ENCODE measurements around the gene VSTM4. TPM values are rescaled to one million over a fixed set of nuclear protein-coding genes. Genes with fewer than 3 reads are reported as not detected.

Gene VSTM4
- total and polyA plus RNA-seq, 3 experiments from 2014 or later, result 0.07 to 0.09 TPM; not detected in 1

- no peaks in the 10 kb centered on the region for H3K36me3 Mint-ChIP-seq
- no peak overlapping the region for H3K4me3 ChIP-seq (ENCODE audit: low read length)
Observed at GRCh38 chr10:49160110-49160509, 44.8 kb upstream of the VSTM4 start.

GRCh38 chr10:49158915-49159314, 43.6 kb upstream of the VSTM4 start:
- no peak for DNase-seq
- H3K4me1 Mint-ChIP-seq, result peaks cover 6 to 13% (median 11%) of the 10 kb centered on the region in 3 donors
- Histone ChIP-seq H3K4me3 (ENCODE audit: low read length) (no peak overlapping the region), H3K9me3 (ENCODE audit: low read length) (no peaks in the 10 kb centered on the region), H3K4me1 (ENCODE audit: insufficient read depth, low read length) (no peaks in the 10 kb centered on the region), H3K36me3 (ENCODE audit: insufficient read depth, low read length) (no peaks in the 10 kb centered on the region), H3K27ac (ENCODE audit: low read depth, low read length) (no peak overlapping the region), H3K27me3 (ENCODE audit: insufficient read depth, low read length, poor library complexity, severe bottlenecking) (no peaks in the 10 kb centered on the region)
- POLR2A ChIA-PET, result no interaction called here
- no peaks in the 10 kb centered on the region for H3K9me3 Mint-ChIP-seq
- H3K36me3 Mint-ChIP-seq, result no peaks in the 10 kb centered on the region
- H3K27me3 Mint-ChIP-seq, result peaks cover 0 to 10% of the 10 kb centered on the region in 2 donors
- H3K27ac Mint-ChIP-seq, result no peak overlapping the region
- H3K4me3 Mint-ChIP-seq, result no peak overlapping the region
- CTCF ChIA-PET, result interaction anchor here (1.2 kb wide), 1 partner anchor 14 kb away, joined by 3 read pairs; no protein-coding TSS in a partner anchor

More at GRCh38 chr10:49160110-49160509, 44.8 kb upstream of the VSTM4 start:
- H3K36me3 ChIP-seq (ENCODE audit: insufficient read depth, low read length), result no peaks in the 10 kb centered on the region
- no peak for DNase-seq
- H3K27me3 ChIP-seq (ENCODE audit: insufficient read depth, low read length, poor library complexity, severe bottlenecking), result no peaks in the 10 kb centered on the region
- Mint-ChIP-seq H3K27ac (no peak overlapping the region), H3K4me1 (peaks cover 13 to 21% (median 19%) of the 10 kb centered on the region in 3 donors), H3K9me3 (peaks cover 0 to 3% (median 0%) of the 10 kb centered on the region in 5 donors), H3K27me3 (peaks cover 0 to 4% of the 10 kb centered on the region in 2 donors), H3K4me3 (no peak overlapping the region)
- no peaks in the 10 kb centered on the region for H3K9me3 ChIP-seq (ENCODE audit: low read length)
- no peaks in the 10 kb centered on the region for H3K4me1 ChIP-seq (ENCODE audit: insufficient read depth, low read length)
- ChIA-PET CTCF (interaction anchor here (1.2 kb wide), 1 partner anchor 13 kb away, joined by 3 read pairs; no protein-coding TSS in a partner anchor), POLR2A (no interaction called here)
- H3K27ac ChIP-seq (ENCODE audit: low read depth, low read length), result no peak overlapping the region

- Histone ChIP-seq H3K27ac (ENCODE audit: low read depth, low read length) (no peak overlapping the region), H3K36me3 (ENCODE audit: insufficient read depth, low read length) (no peaks in the 10 kb centered on the region), H3K4me1 (ENCODE audit: insufficient read depth, low read length) (no peaks in the 10 kb centered on the region), H3K9me3 (ENCODE audit: low read length) (no peaks in the 10 kb centered on the region), H3K4me3 (ENCODE audit: low read length) (no peak overlapping the region), H3K27me3 (ENCODE audit: insufficient read depth, low read length, poor library complexity, severe bottlenecking) (no peaks in the 10 kb centered on the region)
- Mint-ChIP-seq H3K36me3 (no peaks in the 10 kb centered on the region), H3K4me1 (peaks cover 6 to 13% (median 11%) of the 10 kb centered on the region in 3 donors), H3K27ac (no peak overlapping the region), H3K27me3 (peaks cover 0 to 12% of the 10 kb centered on the region in 2 donors), H3K9me3 (no peaks in the 10 kb centered on the region), H3K4me3 (peak overlapping the region in 1 of 7 donors; percentile 36)
- ChIA-PET POLR2A (no interaction called here), CTCF (no interaction called here)
- DNase-seq, result no peak
Observed at GRCh38 chr10:49158404-49158803, 43.1 kb upstream of the VSTM4 start.

GRCh38 chr10:49157229-49157628, 41.9 kb upstream of the VSTM4 start:
- ChIA-PET CTCF (no interaction called here), POLR2A (no interaction called here)
- H3K36me3 ChIP-seq (ENCODE audit: insufficient read depth, low read length), result no peaks in the 10 kb centered on the region
- Mint-ChIP-seq H3K27me3 (peaks cover 0 to 18% of the 10 kb centered on the region in 2 donors), H3K4me1 (peaks cover 6 to 13% (median 11%) of the 10 kb centered on the region in 3 donors), H3K9me3 (no peaks in the 10 kb centered on the region), H3K27ac (peak overlapping the region in 2 of 8 donors; percentile 18 to 42), H3K4me3 (peak overlapping the region in 2 of 7 donors; percentile 12 to 51), H3K36me3 (no peaks in the 10 kb centered on the region)
- no peak overlapping the region for H3K27ac ChIP-seq (ENCODE audit: low read depth, low read length)
- H3K4me1 ChIP-seq (ENCODE audit: insufficient read depth, low read length), result no peaks in the 10 kb centered on the region
- DNase-seq, result no peak
- H3K27me3 ChIP-seq (ENCODE audit: insufficient read depth, low read length, poor library complexity, severe bottlenecking), result no peaks in the 10 kb centered on the region
- H3K4me3 ChIP-seq (ENCODE audit: low read length), result no peak overlapping the region
- no peaks in the 10 kb centered on the region for H3K9me3 ChIP-seq (ENCODE audit: low read length)

GRCh38 chr10:49154641-49155040, 39.3 kb upstream of the VSTM4 start:
- no peak overlapping the region for H3K4me3 ChIP-seq (ENCODE audit: low read length)
- H3K4me1 ChIP-seq (ENCODE audit: insufficient read depth, low read length), result no peaks in the 10 kb centered on the region
- peaks cover 4 to 18% of the 10 kb centered on the region in 2 donors for H3K27me3 Mint-ChIP-seq
- no peak overlapping the region for H3K27ac Mint-ChIP-seq
- H3K9me3 Mint-ChIP-seq, result no peaks in the 10 kb centered on the region
- no peaks in the 10 kb centered on the region for H3K36me3 Mint-ChIP-seq
- no peaks in the 10 kb centered on the region for H3K36me3 ChIP-seq (ENCODE audit: insufficient read depth, low read length)
- CTCF ChIA-PET, result no interaction called here
- no peaks in the 10 kb centered on the region for H3K9me3 ChIP-seq (ENCODE audit: low read length)
- H3K27me3 ChIP-seq (ENCODE audit: insufficient read depth, low read length, poor library complexity, severe bottlenecking), result no peaks in the 10 kb centered on the region
- no peak overlapping the region for H3K4me3 Mint-ChIP-seq
- peaks cover 6 to 13% (median 11%) of the 10 kb centered on the region in 3 donors for H3K4me1 Mint-ChIP-seq
- POLR2A ChIA-PET, result no interaction called here
- DNase-seq, result no peak
- H3K27ac ChIP-seq (ENCODE audit: low read depth, low read length), result no peak overlapping the region

GRCh38 chr10:49153971-49154370, 38.6 kb upstream of the VSTM4 start:
- no peak overlapping the region for H3K27ac ChIP-seq (ENCODE audit: low read depth, low read length)
- ChIA-PET POLR2A (no interaction called here), CTCF (no interaction called here)
- H3K36me3 Mint-ChIP-seq, result no peaks in the 10 kb centered on the region
- no peaks in the 10 kb centered on the region for H3K36me3 ChIP-seq (ENCODE audit: insufficient read depth, low read length)
- peaks cover 4 to 18% of the 10 kb centered on the region in 2 donors for H3K27me3 Mint-ChIP-seq
- DNase-seq, result no peak
- no peak overlapping the region for H3K4me3 ChIP-seq (ENCODE audit: low read length)
- H3K27me3 ChIP-seq (ENCODE audit: insufficient read depth, low read length, poor library complexity, severe bottlenecking), result no peaks in the 10 kb centered on the region
- no peaks in the 10 kb centered on the region for H3K4me1 ChIP-seq (ENCODE audit: insufficient read depth, low read length)
- no peaks in the 10 kb centered on the region for H3K9me3 Mint-ChIP-seq
- H3K4me3 Mint-ChIP-seq, result no peak overlapping the region
- H3K9me3 ChIP-seq (ENCODE audit: low read length), result no peaks in the 10 kb centered on the region
- peak overlapping the region in 1 of 8 donors; percentile 34 for H3K27ac Mint-ChIP-seq
- peaks cover 6 to 13% (median 11%) of the 10 kb centered on the region in 3 donors for H3K4me1 Mint-ChIP-seq

GRCh38 chr10:49153115-49153514, 37.8 kb upstream of the VSTM4 start:
- H3K4me1 ChIP-seq (ENCODE audit: insufficient read depth, low read length), result no peaks in the 10 kb centered on the region
- Mint-ChIP-seq H3K36me3 (no peaks in the 10 kb centered on the region), H3K4me3 (no peak overlapping the region), H3K9me3 (peaks cover 0 to 6% (median 5%) of the 10 kb centered on the region in 5 donors), H3K27ac (peak overlapping the region in 1 of 8 donors; percentile 37), H3K27me3 (peaks cover 6 to 18% of the 10 kb centered on the region in 2 donors), H3K4me1 (peaks cover 6 to 11% (median 10%) of the 10 kb centered on the region in 3 donors)
- H3K27ac ChIP-seq (ENCODE audit: low read depth, low read length), result no peak overlapping the region
- no peaks in the 10 kb centered on the region for H3K36me3 ChIP-seq (ENCODE audit: insufficient read depth, low read length)
- ChIA-PET CTCF (no interaction called here), POLR2A (no interaction called here)
- H3K4me3 ChIP-seq (ENCODE audit: low read length), result no peak overlapping the region
- H3K27me3 ChIP-seq (ENCODE audit: insufficient read depth, low read length, poor library complexity, severe bottlenecking), result no peaks in the 10 kb centered on the region
- no peaks in the 10 kb centered on the region for H3K9me3 ChIP-seq (ENCODE audit: low read length)
- no peak for DNase-seq

GRCh38 chr10:49152663-49153062, 37.3 kb upstream of the VSTM4 start:
- Histone ChIP-seq H3K4me1 (ENCODE audit: insufficient read depth, low read length) (no peaks in the 10 kb centered on the region), H3K27me3 (ENCODE audit: insufficient read depth, low read length, poor library complexity, severe bottlenecking) (no peaks in the 10 kb centered on the region), H3K36me3 (ENCODE audit: insufficient read depth, low read length) (no peaks in the 10 kb centered on the region), H3K9me3 (ENCODE audit: low read length) (no peaks in the 10 kb centered on the region), H3K27ac (ENCODE audit: low read depth, low read length) (no peak overlapping the region), H3K4me3 (ENCODE audit: low read length) (no peak overlapping the region)
- ChIA-PET POLR2A (no interaction called here), CTCF (no interaction called here)
- DNase-seq, result no peak
- Mint-ChIP-seq H3K36me3 (peaks cover 0 to 2% (median 0%) of the 10 kb centered on the region in 3 donors), H3K27me3 (peaks cover 7 to 16% of the 10 kb centered on the region in 2 donors), H3K4me3 (no peak overlapping the region), H3K9me3 (peaks cover 0 to 7% (median 6%) of the 10 kb centered on the region in 5 donors), H3K4me1 (peaks cover 6 to 10% (median 8%) of the 10 kb centered on the region in 3 donors), H3K27ac (no peak overlapping the region)

Data from CD8-positive, alpha-beta memory T cell (primary cell).